Kidney epithelial cell (primary cell): ENCODE data around the gene PTPRF. TPM values are rescaled to one million over a fixed set of nuclear protein-coding genes. Genes with fewer than 3 reads are reported as not detected.
"Not testable (repeated sequence)": the region's sequence is repeated elsewhere in the genome, so short reads cannot be mapped to it uniquely, and the experiment has no call there.

Experiments
- DNase-seq: peaks from one replicate; pipeline ENCODE4 v3.0.0-alpha.2; 2010; ENCODE audit warnings: low read depth
- H3K27me3 ChIP-seq: 2 replicates; pipeline ENCODE4 v1.6.0; 2011; ENCODE audit warnings: low read length; ENCODE audit not compliant: control insufficient read depth, insufficient read depth
- H3K36me3 ChIP-seq: 2 replicates; pipeline ENCODE4 v1.5.1; 2011; ENCODE audit warnings: low read length; ENCODE audit not compliant: control insufficient read depth, insufficient read depth
- H3K4me3 ChIP-seq: 2 replicates; pipeline ENCODE4 v1.5.1; 2011; ENCODE audit warnings: low read depth, mild to moderate bottlenecking, control low read depth, low read length
- total RNA-seq: library from RNA; depleted of rRNA; stranded (reverse); fragments of >200 nt; gene quantifications from 2 replicates; pipeline ENCODE4 v1.2.3, GENCODE V29; 2015
- TF ChIP-seq, protein P1 (sequence below): IDR thresholded peaks from 2 replicates; pipeline ENCODE4 v1.5.1; 2011; ENCODE audit warnings: mild to moderate bottlenecking, moderate library complexity, low read length, control low read depth, inconsistent platforms; ENCODE audit not compliant: insufficient read depth, poor library complexity, severe bottlenecking

Gene PTPRF
- total RNA-seq, 1 donor from 2014 or later = 297 TPM

DNA sequence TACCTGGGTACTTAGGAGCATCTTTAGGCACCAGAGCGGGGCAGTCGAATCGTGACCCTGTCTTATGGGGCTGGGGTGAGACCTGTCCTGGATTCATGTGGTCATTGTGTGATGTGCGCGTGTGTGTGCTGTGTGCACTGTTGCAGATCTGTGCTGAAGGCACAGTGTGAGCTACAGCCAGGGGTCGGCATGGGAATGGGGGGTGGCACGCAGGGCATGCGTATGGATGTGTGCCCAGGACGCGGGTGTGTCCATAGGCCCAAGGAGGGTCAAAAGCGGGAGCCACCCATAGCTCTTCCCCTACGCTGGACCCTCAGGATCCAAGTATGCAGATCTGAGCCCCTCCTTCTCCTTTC is 14.6 kb downstream of the PTPRF start:
- TF ChIP-seq, protein P1, sequence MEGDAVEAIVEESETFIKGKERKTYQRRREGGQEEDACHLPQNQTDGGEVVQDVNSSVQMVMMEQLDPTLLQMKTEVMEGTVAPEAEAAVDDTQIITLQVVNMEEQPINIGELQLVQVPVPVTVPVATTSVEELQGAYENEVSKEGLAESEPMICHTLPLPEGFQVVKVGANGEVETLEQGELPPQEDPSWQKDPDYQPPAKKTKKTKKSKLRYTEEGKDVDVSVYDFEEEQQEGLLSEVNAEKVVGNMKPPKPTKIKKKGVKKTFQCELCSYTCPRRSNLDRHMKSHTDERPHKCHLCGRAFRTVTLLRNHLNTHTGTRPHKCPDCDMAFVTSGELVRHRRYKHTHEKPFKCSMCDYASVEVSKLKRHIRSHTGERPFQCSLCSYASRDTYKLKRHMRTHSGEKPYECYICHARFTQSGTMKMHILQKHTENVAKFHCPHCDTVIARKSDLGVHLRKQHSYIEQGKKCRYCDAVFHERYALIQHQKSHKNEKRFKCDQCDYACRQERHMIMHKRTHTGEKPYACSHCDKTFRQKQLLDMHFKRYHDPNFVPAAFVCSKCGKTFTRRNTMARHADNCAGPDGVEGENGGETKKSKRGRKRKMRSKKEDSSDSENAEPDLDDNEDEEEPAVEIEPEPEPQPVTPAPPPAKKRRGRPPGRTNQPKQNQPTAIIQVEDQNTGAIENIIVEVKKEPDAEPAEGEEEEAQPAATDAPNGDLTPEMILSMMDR = no peak
- DNase-seq = no peak
- Histone ChIP-seq H3K27me3 (no peaks in the 10 kb centered on the region), H3K36me3 (peaks cover 1% of the 10 kb centered on the region), H3K4me3 (no peak overlapping the region)

DNA sequence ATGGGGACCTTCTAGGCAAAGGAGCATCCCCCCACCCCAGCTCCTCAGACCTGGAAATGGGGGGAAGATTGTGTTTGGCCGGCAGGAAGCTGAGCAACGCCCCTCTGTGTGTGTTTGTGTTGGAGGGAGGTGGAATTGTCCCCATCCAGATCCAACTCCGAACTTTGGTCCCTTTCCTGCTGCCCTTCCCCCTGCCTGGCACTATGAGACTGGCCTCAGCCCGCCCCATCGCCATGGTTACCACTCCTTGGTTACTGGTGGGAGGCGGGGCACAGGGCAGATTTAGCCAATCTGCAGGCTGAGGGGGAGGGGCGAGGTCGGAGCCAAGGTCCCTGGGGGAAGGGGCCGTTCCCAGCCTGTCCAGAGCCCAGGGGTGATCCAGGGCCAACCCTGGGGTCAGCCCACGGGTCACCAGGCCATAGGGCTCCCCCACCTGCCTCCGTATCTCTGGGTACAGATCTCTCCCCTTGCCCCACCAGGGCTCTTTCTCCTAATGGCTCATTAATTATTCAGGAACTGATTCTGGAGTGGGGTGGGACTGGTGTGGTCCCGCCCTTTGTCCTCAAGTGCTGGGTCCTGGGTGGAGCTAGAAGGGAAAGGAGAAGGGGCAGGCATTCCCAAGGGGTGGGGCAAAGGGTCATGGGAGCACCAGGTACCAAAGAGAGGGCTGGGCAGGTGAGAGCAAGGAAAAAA is 15.2 kb downstream of the PTPRF start:
- no peak overlapping the region for H3K4me3 ChIP-seq
- peaks cover 1% of the 10 kb centered on the region for H3K36me3 ChIP-seq
- no peaks in the 10 kb centered on the region for H3K27me3 ChIP-seq
- TF ChIP-seq, protein P1 = no peak
- DNase-seq = no peak

DNA sequence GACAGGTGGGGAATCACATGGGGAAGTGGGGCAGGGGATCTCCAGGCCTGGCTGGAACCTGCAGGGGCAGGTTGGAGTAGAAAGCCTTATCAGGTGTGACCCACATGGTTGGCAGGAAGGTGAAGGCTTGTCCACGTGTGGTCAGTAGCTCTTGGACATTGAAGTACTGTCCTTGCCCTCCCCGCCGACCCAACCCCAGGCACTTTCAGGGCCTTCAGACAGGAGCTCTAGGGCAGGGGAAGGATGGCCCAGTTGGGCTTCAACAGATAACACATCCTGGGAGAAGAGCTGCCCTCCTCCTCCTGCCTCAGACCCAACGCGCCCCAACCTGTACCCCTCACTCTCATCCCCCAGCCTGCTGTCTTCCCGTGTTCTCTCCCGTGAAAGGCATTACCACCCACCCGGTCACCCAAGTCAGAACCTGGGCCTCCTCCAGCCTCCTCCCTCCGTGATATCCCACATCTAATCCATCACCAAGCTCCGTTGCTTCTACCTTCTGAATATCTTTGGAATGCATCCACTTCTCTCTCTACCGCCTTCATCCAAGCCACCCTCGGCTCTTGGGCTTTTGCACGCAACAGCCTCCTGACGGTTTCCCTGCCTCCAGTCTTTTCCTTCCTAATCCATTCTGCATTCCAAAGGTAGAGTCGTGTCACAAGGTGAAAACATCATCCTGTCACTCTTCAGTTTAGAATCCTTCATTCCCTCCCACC is 15.9 kb downstream of the PTPRF start:
- TF ChIP-seq, protein P1 = no peak
- Histone ChIP-seq H3K4me3 (no peak overlapping the region), H3K36me3 (peaks cover 1% of the 10 kb centered on the region), H3K27me3 (no peaks in the 10 kb centered on the region)
- DNase-seq = no peak

DNA sequence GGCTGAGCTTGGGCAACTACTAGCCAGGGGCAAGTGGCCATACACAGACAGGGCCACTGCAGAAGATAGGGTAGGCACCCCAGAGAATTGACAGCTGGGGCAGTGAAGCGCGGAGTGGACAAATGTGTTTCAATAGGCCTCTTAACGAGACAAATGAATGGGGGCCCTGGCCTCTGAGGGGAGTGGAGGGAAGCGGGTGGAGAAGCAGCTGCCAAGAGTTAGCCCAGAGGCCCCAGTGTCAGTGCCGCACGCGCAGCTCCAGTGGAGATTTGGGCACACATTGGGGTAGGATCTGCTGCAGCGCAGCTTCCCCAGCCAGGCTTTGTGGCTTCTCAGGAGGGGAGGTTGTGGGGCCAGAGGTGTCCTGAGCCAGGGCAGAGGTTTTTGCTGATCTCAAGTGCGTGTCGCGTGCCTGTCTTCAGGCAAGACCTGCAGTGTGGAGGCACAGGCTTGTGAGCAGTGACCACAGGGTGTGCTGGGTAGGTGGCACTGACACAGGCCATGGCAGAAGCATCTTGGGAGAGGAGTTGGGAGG is 16.9 kb downstream of the PTPRF start:
- DNase-seq = no peak
- H3K36me3 ChIP-seq = peaks cover 1% of the 10 kb centered on the region

DNA sequence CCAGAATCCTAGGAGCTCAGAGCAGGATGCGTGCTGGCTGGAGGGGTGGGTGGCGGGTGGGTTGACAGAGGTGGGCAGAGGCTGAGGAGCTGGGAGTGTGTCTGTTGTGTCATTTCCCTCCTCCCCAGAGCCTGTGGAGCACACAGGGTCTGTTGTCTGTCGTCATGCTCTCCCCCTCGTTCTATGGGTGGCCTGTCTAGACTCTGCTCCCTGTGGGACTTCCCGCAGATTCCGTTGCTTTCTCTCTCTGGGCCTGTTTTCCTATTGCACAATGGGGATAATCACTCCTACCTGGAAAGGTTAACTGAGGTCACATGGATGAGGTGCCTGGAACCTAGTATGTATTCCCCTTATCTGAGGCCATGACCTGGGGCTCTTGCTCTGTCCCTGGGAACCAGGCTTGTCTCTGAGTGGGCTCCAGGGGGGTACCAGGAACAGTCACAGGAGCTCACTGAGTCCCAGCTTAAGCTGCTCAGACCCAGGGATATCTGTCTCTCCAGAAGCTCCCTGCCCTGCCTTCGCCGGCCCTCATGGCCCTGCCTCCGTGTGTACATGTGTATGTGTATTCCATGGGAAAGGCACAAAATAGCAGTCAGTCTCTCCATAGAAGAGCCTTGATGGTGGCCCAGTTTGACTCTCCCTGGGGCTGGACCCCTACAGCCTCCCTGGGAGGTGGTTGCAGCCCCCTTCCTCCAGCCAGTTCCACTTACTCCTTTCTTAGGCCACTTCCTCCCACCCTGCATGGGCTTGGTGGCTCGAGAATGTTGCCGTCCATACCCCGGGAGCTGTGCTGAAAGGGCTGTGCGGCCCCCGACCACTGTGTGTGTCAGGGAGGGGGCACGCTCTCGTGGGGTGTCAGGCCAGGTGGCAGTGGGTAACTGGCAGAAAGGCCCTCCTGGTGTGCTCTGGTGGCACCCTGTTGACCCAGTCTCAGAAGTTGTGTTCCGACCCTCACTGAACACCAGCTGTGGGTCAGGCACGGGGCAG is 17.9 kb downstream of the PTPRF start:
- Histone ChIP-seq H3K27me3 (no peaks in the 10 kb centered on the region), H3K36me3 (no peaks in the 10 kb centered on the region), H3K4me3 (no peak overlapping the region)
- peak; percentile 42 for DNase-seq
- TF ChIP-seq, protein P1 = no peak

More for the DNA sequence above, 16.9 kb downstream of the PTPRF start:
- Histone ChIP-seq H3K27me3 (no peaks in the 10 kb centered on the region), H3K4me3 (no peak overlapping the region)
- TF ChIP-seq, protein P1 = no peak

DNA sequence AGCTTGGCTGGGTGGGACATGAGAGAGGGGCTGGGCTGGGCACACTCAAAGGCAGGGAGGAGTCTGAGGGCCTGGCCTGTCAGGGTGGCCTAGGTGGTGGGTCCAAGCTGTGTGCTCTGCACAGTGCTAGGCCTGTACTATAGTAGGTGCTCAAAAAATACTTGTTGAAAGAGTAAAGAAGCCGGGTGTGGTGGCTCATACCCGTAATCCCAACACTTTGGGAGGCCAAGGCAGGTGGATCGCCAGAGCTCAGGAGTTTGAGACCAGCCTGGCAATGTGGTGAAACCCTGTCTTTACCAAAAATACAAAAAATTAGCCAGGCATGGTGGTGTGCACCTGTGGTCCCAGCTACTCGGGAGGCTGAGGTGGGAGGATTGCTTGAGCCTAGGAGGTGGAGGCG is 18.7 kb downstream of the PTPRF start:
- not testable (repeated sequence) for H3K36me3 ChIP-seq, DNase-seq, H3K27me3 ChIP-seq, H3K4me3 ChIP-seq
